Tongue (tissue), 2 donors: Measurements from ENCODE around the gene HIVEP1. TPM values are rescaled to one million over a fixed set of nuclear protein-coding genes. Genes with fewer than 3 reads are reported as not detected.

Experiments used
- DNase-seq: peaks from one replicate; pipeline ENCODE4 v3.0.0-alpha.2; 2015
- total RNA-seq: library from RNA; depleted of rRNA; stranded (reverse); fragments of >200 nt; gene quantifications from one replicate; pipeline ENCODE4 v1.2.3, GENCODE V29; 2014

HIVEP1 gene
- total RNA-seq, 1 donor from 2014 or later: 28.2 TPM

- DNase-seq: no peak
Observed at GRCh38 chr6:12198851-12199250, 186.7 kb downstream of the HIVEP1 start.

DNA sequence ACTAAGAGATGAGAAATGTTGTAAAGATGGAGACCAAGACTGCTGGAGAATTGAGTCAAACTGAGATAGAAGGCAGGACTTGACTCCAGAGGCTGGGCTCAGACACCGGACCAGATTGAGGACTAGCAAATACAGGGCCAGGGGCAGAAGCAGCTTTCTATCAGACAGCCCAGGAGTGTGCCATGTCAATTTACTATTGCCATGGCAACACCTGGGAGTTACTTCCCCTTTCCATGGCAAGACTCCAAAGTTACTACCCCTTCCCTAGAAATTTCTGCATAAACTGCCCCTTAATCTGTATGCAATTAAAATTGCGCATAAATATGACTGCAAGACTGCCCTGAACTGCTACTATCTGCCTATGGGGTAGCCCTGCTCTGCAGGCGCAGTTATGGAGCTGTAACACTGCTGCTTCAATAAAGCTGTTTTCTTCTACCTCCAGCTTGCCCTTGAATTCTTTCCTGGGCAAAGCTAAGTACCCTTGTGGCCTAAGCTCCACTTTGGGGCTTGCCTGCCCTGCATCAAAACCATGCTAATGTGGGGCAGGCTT, 188.0 kb downstream of the HIVEP1 start:
- no peak for DNase-seq

GRCh38 chr6:12200761-12201160, 188.6 kb downstream of the HIVEP1 start:
- no peak for DNase-seq

- no peak for DNase-seq
Observed at GRCh38 chr6:12203001-12203400, 190.9 kb downstream of the HIVEP1 start.

DNA sequence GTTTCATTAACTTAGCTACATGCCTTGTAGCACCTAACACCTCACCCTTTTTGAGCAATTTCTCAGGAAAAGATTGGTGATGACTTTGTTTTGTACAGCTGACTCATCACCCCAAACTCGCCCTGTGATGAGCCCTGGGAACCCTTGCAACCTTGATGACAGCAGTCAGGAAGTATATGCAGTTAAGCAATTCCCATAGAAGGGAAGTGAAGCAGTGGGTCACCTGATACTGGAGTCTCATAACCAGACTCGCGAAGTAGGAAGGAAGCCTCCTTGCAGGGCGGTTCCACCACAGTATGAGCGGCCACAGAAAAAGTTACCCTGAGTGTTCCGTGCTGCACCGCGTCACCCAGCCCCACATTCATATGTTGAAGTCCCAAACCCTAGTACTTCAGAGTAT, 196.1 kb downstream of the HIVEP1 start:
- DNase-seq: no peak

- no peak for DNase-seq
Observed at GRCh38 chr6:12208673-12209072, 196.6 kb downstream of the HIVEP1 start.

Other genes starting within 250 kb of the HIVEP1 start
- not detected for gene ADTRP, start 233.5 kb upstream of the HIVEP1 start, total RNA-seq